ENCODE results near the gene MIEF2.

- no peak for TF ChIP-seq CTCF (conservative IDR thresholded peaks at IDR 0.05)
- no peak for TF ChIP-seq EZH2 (IDR thresholded peaks at IDR 0.05; ENCODE audit: low read depth)
These were observed 22.2 kb upstream of the MIEF2 start for GRCh38 chr17:18238299-18238698.
